Fibroblast of mammary gland (primary cell): Measurements from ENCODE around the gene UVSSA.

Experiments used
- DNase-seq: peaks from one replicate; pipeline ENCODE4 v3.0.0-alpha.2; 2010; ENCODE audit warnings: low read depth
- H3K4me3 ChIP-seq: 2 replicates; pipeline ENCODE4 v1.5.1; 2011; ENCODE audit warnings: low read depth, mild to moderate bottlenecking, low read length, moderate library complexity; ENCODE audit not compliant: control insufficient read depth
- CTCF ChIP-seq: conservative IDR thresholded peaks from 2 replicates; pipeline ENCODE4 v1.5.1; 2011; ENCODE audit warnings: low read depth, low read length, inconsistent platforms; ENCODE audit not compliant: control insufficient read depth, insufficient read depth

Gene UVSSA

GRCh38 chr4:1340181-1340747 is 6.7 kb upstream of the UVSSA start:
- H3K4me3 ChIP-seq = no peak overlapping the region
- DNase-seq = no peak
- TF ChIP-seq CTCF = no peak

GRCh38 chr4:1340861-1341260 is 6.1 kb upstream of the UVSSA start:
- no peak for TF ChIP-seq CTCF
- H3K4me3 ChIP-seq = no peak overlapping the region
- DNase-seq = no peak

DNA sequence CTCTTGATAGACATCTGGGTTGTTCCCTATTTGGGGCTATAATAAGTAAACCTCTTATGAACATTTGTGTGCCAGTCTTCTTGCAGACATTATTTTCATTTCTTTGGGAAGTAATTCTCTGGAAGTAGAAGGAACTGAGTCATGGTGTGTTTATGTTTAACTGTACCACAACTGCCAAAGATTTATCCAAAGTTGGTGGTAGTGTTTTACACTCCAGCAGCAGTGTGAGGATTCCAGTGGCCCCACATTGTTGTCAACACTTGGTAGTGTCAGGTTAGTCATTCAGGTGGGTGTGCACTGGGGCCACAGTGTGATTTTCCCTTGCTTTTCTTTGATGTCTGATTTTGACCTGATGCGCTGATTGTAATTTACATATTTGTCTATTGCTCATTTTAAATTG is 5.0 kb upstream of the UVSSA start:
- H3K4me3 ChIP-seq = no peak overlapping the region
- no peak for TF ChIP-seq CTCF
- DNase-seq = peak; percentile 31

- TF ChIP-seq CTCF = no peak
- H3K4me3 ChIP-seq = no peak overlapping the region
These were observed 2.3 kb upstream of the UVSSA start for GRCh38 chr4:1344696-1345095.

GRCh38 chr4:1345903-1346780 is 866 bp upstream of the UVSSA start:
- peak overlapping the region; percentile 65 for H3K4me3 ChIP-seq
- DNase-seq = peak; percentile 17
- TF ChIP-seq CTCF = no peak

More at GRCh38 chr4:1344696-1345095, 2.3 kb upstream of the UVSSA start:
- no peak for DNase-seq

- no peak for TF ChIP-seq CTCF
- H3K4me3 ChIP-seq = peak overlapping the region; percentile 57
- DNase-seq = peak; percentile 89
These were observed 429 bp downstream of the UVSSA start for GRCh38 chr4:1347410-1347864.
